C4-2B (cell line): ENCODE data around the gene CFAP77.

Source experiments
- CTCF ChIP-seq: fragments of 450-650 bp; conservative IDR thresholded peaks from 2 replicates; pipeline ENCODE4 v1.5.1; 2017; ENCODE audit warnings: mild to moderate bottlenecking
- ZFX ChIP-seq: fragments of 450-650 bp; IDR thresholded peaks from 2 replicates; pipeline ENCODE4 v1.6.1; 2017

GRCh38 chr9:132456241-132456640 is 46.2 kb downstream of the CFAP77 start:
- TF ChIP-seq CTCF (no peak), ZFX (no peak)
